Cardiac muscle cell (in vitro differentiated cells and primary cell): ENCODE data around the gene SKP1. TPM values are rescaled to one million over a fixed set of nuclear protein-coding genes. Genes with fewer than 3 reads are reported as not detected.

Source experiments
- DNase-seq, 2 donors: peaks; one replicate each; pipeline versions ENCODE4 v3.0.0 to v3.0.0-alpha.2; 2010 to 2017; ENCODE audit warnings: low read depth in 1 of 2, low spot score in 1 of 2
- H3K27ac ChIP-seq: fragments of 200-600 bp; sonication (generic); 2 replicates; pipeline ENCODE4 v1.5.1; 2016
- H3K27me3 ChIP-seq: fragments of 200-600 bp; sonication (generic); 2 replicates; pipeline ENCODE4 v1.6.0; 2016; ENCODE audit warnings: control low read depth
- H3K36me3 ChIP-seq: fragments of 200-600 bp; sonication (generic); 2 replicates; pipeline ENCODE4 v1.5.1; 2016; ENCODE audit warnings: control low read depth
- H3K4me1 ChIP-seq: fragments of 200-600 bp; sonication (generic); 2 replicates; pipeline ENCODE4 v1.8.1; 2017; ENCODE audit warnings: low read depth, mild to moderate bottlenecking, mixed run types
- H3K4me3 ChIP-seq: fragments of 200-600 bp; sonication (generic); 2 replicates; pipeline ENCODE4 v1.5.1; 2016; ENCODE audit warnings: mild to moderate bottlenecking
- H3K9me3 ChIP-seq: fragments of 200-600 bp; sonication (generic); 2 replicates; pipeline ENCODE4 v1.5.1; 2017; ENCODE audit warnings: low read depth, mild to moderate bottlenecking, control low read depth
- CTCF ChIP-seq: IDR thresholded peaks from 2 replicates; pipeline ENCODE4 v1.5.1; 2012; ENCODE audit warnings: low read depth, mild to moderate bottlenecking, low read length
- polyA plus RNA-seq: library from polyadenylated mRNA; unstranded; fragments of >200 nt; fragmentation: Nextera tagmentation; extraction: Ambion mirVana; gene quantifications from 2 replicates; pipeline ENCODE4 v1.2.1, GENCODE V29; 2016
- total RNA-seq: library from RNA; depleted of rRNA; stranded (reverse); fragments of >200 nt; gene quantifications from 2 replicates; pipeline ENCODE4 v1.2.3, GENCODE V29; 2016

SKP1 gene
- total and polyA plus RNA-seq, 2 experiments from 2014 or later = 301 to 1,444 TPM

- no peaks in the 10 kb centered on the region for H3K9me3 ChIP-seq
- no peaks in the 10 kb centered on the region for H3K27me3 ChIP-seq
- no peak overlapping the region for H3K27ac ChIP-seq
- no peak for TF ChIP-seq CTCF
- no peaks in the 10 kb centered on the region for H3K36me3 ChIP-seq
- H3K4me3 ChIP-seq = no peak overlapping the region
- DNase-seq = no peak
- H3K4me1 ChIP-seq = no peaks in the 10 kb centered on the region
Measured at GRCh38 chr5:134129411-134130238, 47.1 kb downstream of the SKP1 start.

- no peak overlapping the region for H3K27ac ChIP-seq
- no peak for DNase-seq
Measured at GRCh38 chr5:134128648-134128995, 48.1 kb downstream of the SKP1 start.

GRCh38 chr5:134127988-134128647 is 48.6 kb downstream of the SKP1 start:
- Histone ChIP-seq H3K36me3 (no peaks in the 10 kb centered on the region), H3K27ac (no peak overlapping the region), H3K4me3 (no peak overlapping the region), H3K27me3 (no peaks in the 10 kb centered on the region), H3K4me1 (no peaks in the 10 kb centered on the region), H3K9me3 (no peaks in the 10 kb centered on the region)
- no peak for DNase-seq
- no peak for TF ChIP-seq CTCF

More at GRCh38 chr5:134128648-134128995, 48.1 kb downstream of the SKP1 start:
- no peak for TF ChIP-seq CTCF
- H3K36me3 ChIP-seq = no peaks in the 10 kb centered on the region
- no peaks in the 10 kb centered on the region for H3K27me3 ChIP-seq
- H3K9me3 ChIP-seq = no peaks in the 10 kb centered on the region
- H3K4me3 ChIP-seq = no peak overlapping the region
- no peaks in the 10 kb centered on the region for H3K4me1 ChIP-seq

GRCh38 chr5:134127376-134127861 is 49.3 kb downstream of the SKP1 start:
- no peaks in the 10 kb centered on the region for H3K36me3 ChIP-seq
- H3K4me3 ChIP-seq = no peak overlapping the region
- H3K27ac ChIP-seq = no peak overlapping the region
- TF ChIP-seq CTCF = no peak
- H3K27me3 ChIP-seq = no peaks in the 10 kb centered on the region
- no peaks in the 10 kb centered on the region for H3K9me3 ChIP-seq
- peak in 1 of 2 donors; percentile 68 for DNase-seq
- no peaks in the 10 kb centered on the region for H3K4me1 ChIP-seq

GRCh38 chr5:134125039-134126015 is 51.4 kb downstream of the SKP1 start:
- Histone ChIP-seq H3K36me3 (peaks cover 4% of the 10 kb centered on the region), H3K27me3 (no peaks in the 10 kb centered on the region), H3K27ac (peak overlapping the region; percentile 47), H3K4me3 (no peak overlapping the region), H3K4me1 (no peaks in the 10 kb centered on the region), H3K9me3 (no peaks in the 10 kb centered on the region)
- no peak for TF ChIP-seq CTCF
- peak in 1 of 2 donors; percentile 57 for DNase-seq
